Measurements from ENCODE around the gene CEP350. TPM values are rescaled to one million over a fixed set of nuclear protein-coding genes. Genes with fewer than 3 reads are reported as not detected.

CEP350 gene, protein sequence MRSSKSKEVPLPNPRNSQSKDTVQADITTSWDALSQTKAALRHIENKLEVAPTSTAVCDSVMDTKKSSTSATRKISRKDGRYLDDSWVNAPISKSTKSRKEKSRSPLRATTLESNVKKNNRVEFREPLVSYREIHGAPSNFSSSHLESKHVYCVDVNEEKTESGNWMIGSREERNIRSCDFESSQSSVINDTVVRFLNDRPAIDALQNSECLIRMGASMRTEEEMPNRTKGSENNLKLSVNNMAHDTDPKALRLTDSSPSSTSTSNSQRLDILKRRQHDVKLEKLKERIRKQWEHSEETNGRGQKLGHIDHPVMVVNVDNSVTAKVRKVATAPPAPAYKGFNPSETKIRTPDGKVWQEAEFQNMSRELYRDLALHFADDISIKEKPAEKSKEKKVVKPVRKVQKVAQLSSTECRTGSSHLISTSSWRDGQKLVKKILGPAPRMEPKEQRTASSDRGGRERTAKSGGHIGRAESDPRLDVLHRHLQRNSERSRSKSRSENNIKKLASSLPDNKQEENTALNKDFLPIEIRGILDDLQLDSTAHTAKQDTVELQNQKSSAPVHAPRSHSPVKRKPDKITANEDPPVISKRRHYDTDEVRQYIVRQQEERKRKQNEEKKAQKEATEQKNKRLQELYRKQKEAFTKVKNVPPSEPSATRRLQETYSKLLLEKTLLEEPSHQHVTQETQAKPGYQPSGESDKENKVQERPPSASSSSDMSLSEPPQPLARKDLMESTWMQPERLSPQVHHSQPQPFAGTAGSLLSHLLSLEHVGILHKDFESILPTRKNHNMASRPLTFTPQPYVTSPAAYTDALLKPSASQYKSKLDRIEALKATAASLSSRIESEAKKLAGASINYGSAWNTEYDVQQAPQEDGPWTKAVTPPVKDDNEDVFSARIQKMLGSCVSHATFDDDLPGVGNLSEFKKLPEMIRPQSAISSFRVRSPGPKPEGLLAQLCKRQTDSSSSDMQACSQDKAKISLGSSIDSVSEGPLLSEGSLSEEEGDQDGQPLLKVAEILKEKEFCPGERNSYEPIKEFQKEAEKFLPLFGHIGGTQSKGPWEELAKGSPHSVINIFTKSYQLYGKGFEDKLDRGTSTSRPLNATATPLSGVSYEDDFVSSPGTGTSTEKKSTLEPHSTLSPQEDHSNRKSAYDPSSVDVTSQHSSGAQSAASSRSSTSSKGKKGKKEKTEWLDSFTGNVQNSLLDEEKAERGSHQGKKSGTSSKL (N-terminal part only)
- 10 to 100 TPM; 31.7 to 34.2 TPM for total RNA-seq

GRCh38 chr1:179954493-179955286 is at the start of gene CEP350:
Gene CEP350 (plus strand): TSS chr1:179954810. CDS start chr1:179986182, 31,372 bp downstream.
- H3K27ac Mint-ChIP-seq, result peak within 1 kb of the TSS; percentile 95
- H3K4me3 Mint-ChIP-seq, result peak within 1 kb of the TSS; percentile 80
- no peaks in the 10 kb centered on the region for H3K27me3 Mint-ChIP-seq
- H3K36me3 Mint-ChIP-seq, result no peaks in the 10 kb centered on the region
- ChIA-PET CTCF (interaction anchor here (0.8 to 3.2 kb wide), 5 partner anchors 12 to 140 kb away, joined by 3 to 11 read pairs (median 4); no protein-coding TSS in a partner anchor), POLR2A (interaction anchor here (1.0 to 2.1 kb wide), 4 partner anchors 71 to 277 kb away, joined by 4 to 12 read pairs (median 5); partner anchors contain the start of gene TOR1AIP1)
- no peaks in the 10 kb centered on the region for H3K9me3 Mint-ChIP-seq
- intact Hi-C loops (cut with micrococcal nuclease), result loop anchor here (1.0 to 5.0 kb wide), 5 partner anchors 72 to 1068 kb away; partner anchors contain the start of genes ACBD6, FAM20B, QSOX1 and STX6
- H3K4me1 Mint-ChIP-seq (ENCODE audit: low read depth), result peaks cover 42% of the 10 kb centered on the region
- peak; percentile 99 for DNase-seq

DNA sequence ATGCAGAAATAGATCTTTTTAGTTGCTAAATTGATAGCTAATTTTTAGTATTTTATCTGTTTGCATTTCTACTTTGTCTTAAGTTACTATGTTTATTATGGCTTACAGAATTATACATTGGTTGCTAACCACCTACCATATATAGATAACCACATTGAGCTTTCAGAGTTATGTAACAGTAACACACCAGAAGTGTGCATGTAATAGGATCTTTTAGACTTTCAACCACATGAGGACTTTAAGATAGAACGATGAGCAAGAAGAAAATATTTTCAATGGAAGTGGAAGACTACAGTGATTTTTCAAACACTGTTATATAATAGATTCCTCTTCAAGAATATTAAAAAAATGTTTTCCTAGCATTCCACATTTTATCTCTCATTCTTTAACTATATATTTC is 43.7 kb upstream of the CEP350 start:
- intact Hi-C loops (cut with micrococcal nuclease), result no loop called here
- H3K27ac Mint-ChIP-seq, result no peak overlapping the region
- H3K4me3 Mint-ChIP-seq, result no peak overlapping the region
- POLR2A ChIA-PET, result no interaction called here
- H3K36me3 Mint-ChIP-seq, result peaks cover 26% of the 10 kb centered on the region
- H3K27me3 Mint-ChIP-seq, result no peaks in the 10 kb centered on the region
- no peak for DNase-seq
- peaks cover 3% of the 10 kb centered on the region for H3K4me1 Mint-ChIP-seq (ENCODE audit: low read depth)
- H3K9me3 Mint-ChIP-seq, result no peaks in the 10 kb centered on the region
- CTCF ChIA-PET, result interaction anchor here (0.5 to 1.2 kb wide), 2 partner anchors 96 to 781 kb away, joined by 3 to 4 read pairs; no protein-coding TSS in a partner anchor

DNA sequence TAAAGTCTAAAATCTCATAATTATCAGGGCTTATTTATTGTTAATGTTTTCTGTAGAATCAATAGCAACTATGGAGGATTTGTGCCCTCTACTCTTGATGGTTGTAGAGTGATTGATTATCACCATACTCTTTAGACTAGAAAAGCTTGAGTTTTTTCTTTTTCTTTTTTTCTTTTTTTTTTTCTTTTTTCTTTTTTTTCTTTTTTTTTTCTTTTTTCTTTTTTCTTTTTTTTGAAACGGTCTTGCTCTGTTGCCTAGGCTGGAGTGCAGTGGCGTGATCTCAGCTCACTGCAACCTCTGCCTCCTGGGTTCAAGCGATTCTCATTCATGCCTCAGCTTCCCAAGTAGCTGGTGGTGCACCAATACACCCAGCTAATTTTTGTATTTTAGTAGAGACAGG is 42.8 kb upstream of the CEP350 start:
- DNase-seq, result no peak
- H3K4me1 Mint-ChIP-seq (ENCODE audit: low read depth), result peaks cover 3% of the 10 kb centered on the region
- no peaks in the 10 kb centered on the region for H3K9me3 Mint-ChIP-seq
- no peak overlapping the region for H3K4me3 Mint-ChIP-seq
- intact Hi-C loops (cut with micrococcal nuclease), result no loop called here
- no peak overlapping the region for H3K27ac Mint-ChIP-seq
- H3K36me3 Mint-ChIP-seq, result peaks cover 24% of the 10 kb centered on the region
- H3K27me3 Mint-ChIP-seq, result no peaks in the 10 kb centered on the region
- ChIA-PET CTCF (interaction anchor here (1.2 kb wide), 1 partner anchor 97 kb away, joined by 4 read pairs; no protein-coding TSS in a partner anchor), POLR2A (no interaction called here)

- intact Hi-C loops (cut with micrococcal nuclease), result no loop called here
- H3K27ac Mint-ChIP-seq, result peak overlapping the region; percentile 46
- H3K36me3 Mint-ChIP-seq, result peaks cover 39% of the 10 kb centered on the region
These were observed 36.8 kb upstream of the CEP350 start for GRCh38 chr1:179917601-179918429.

DNA sequence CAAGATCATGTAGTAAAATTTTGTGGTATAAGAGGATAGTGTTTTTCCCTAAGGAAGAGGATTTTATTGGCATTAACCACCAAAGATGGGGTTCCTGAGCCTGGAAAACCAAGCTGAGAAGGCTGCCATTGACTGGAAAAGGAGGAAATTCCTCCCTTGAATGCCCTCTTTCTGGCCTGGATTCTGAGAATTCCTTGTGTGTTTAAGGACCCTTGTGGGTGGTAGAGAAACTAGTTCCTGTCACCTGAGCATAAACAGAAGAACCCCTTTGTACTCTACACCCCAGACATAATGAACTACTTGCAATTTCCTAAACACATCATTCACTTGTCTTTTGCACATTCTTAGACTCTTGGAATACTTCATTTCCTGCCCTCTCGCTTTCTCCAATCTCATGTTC is 33.1 kb upstream of the CEP350 start:
- H3K36me3 Mint-ChIP-seq, result peaks cover 33% of the 10 kb centered on the region
- no peak for DNase-seq
- no peaks in the 10 kb centered on the region for H3K9me3 Mint-ChIP-seq
- no peaks in the 10 kb centered on the region for H3K27me3 Mint-ChIP-seq
- no peak overlapping the region for H3K27ac Mint-ChIP-seq
- H3K4me1 Mint-ChIP-seq (ENCODE audit: low read depth), result peaks cover 15% of the 10 kb centered on the region
- H3K4me3 Mint-ChIP-seq, result no peak overlapping the region
- ChIA-PET POLR2A (no interaction called here), CTCF (no interaction called here)
- intact Hi-C loops (cut with micrococcal nuclease), result no loop called here

More at GRCh38 chr1:179917601-179918429, 36.8 kb upstream of the CEP350 start:
- peak; percentile 12 for DNase-seq
- H3K27me3 Mint-ChIP-seq, result no peaks in the 10 kb centered on the region
- ChIA-PET CTCF (interaction anchor here (0.7 to 1.2 kb wide), 2 partner anchors 13 to 16 kb away, joined by 3 to 4 read pairs; no protein-coding TSS in a partner anchor), POLR2A (interaction anchor here (0.6 kb wide), 1 partner anchor 9 kb away, joined by 3 read pairs; no protein-coding TSS in a partner anchor)
- no peaks in the 10 kb centered on the region for H3K9me3 Mint-ChIP-seq
- H3K4me3 Mint-ChIP-seq, result no peak overlapping the region
- peaks cover 15% of the 10 kb centered on the region for H3K4me1 Mint-ChIP-seq (ENCODE audit: low read depth)

- intact Hi-C loops (cut with micrococcal nuclease), result no loop called here
- CTCF ChIA-PET, result no interaction called here
- H3K9me3 Mint-ChIP-seq, result no peaks in the 10 kb centered on the region
These were observed 32.4 kb upstream of the CEP350 start for GRCh38 chr1:179921981-179922872.

GRCh38 chr1:179923029-179923428 is 31.6 kb upstream of the CEP350 start:
- DNase-seq, result no peak
- POLR2A ChIA-PET, result no interaction called here
- Mint-ChIP-seq H3K4me3 (no peak overlapping the region), H3K4me1 (ENCODE audit: low read depth) (peaks cover 6% of the 10 kb centered on the region), H3K36me3 (peaks cover 24% of the 10 kb centered on the region), H3K27me3 (no peaks in the 10 kb centered on the region), H3K9me3 (no peaks in the 10 kb centered on the region), H3K27ac (no peak overlapping the region)
- intact Hi-C loops (cut with micrococcal nuclease), result no loop called here
- CTCF ChIA-PET, result no interaction called here

More at GRCh38 chr1:179921981-179922872, 32.4 kb upstream of the CEP350 start:
- H3K27me3 Mint-ChIP-seq, result no peaks in the 10 kb centered on the region
- no peak overlapping the region for H3K4me3 Mint-ChIP-seq
- POLR2A ChIA-PET, result no interaction called here
- no peak for DNase-seq
- H3K4me1 Mint-ChIP-seq (ENCODE audit: low read depth), result peaks cover 14% of the 10 kb centered on the region
- H3K36me3 Mint-ChIP-seq, result peaks cover 32% of the 10 kb centered on the region
- no peak overlapping the region for H3K27ac Mint-ChIP-seq

- intact Hi-C loops (cut with micrococcal nuclease), result no loop called here
- no peaks in the 10 kb centered on the region for H3K27me3 Mint-ChIP-seq
- H3K27ac Mint-ChIP-seq, result no peak overlapping the region
- no peaks in the 10 kb centered on the region for H3K4me1 Mint-ChIP-seq (ENCODE audit: low read depth)
- no peaks in the 10 kb centered on the region for H3K9me3 Mint-ChIP-seq
- CTCF ChIA-PET, result interaction anchor here (0.8 kb wide), 1 partner anchor 255 kb away, joined by 3 read pairs; no protein-coding TSS in a partner anchor
- POLR2A ChIA-PET, result no interaction called here
- H3K4me3 Mint-ChIP-seq, result no peak overlapping the region
- peaks cover 12% of the 10 kb centered on the region for H3K36me3 Mint-ChIP-seq
- DNase-seq, result no peak
These were observed 30.3 kb upstream of the CEP350 start for GRCh38 chr1:179924268-179924667.

DNA sequence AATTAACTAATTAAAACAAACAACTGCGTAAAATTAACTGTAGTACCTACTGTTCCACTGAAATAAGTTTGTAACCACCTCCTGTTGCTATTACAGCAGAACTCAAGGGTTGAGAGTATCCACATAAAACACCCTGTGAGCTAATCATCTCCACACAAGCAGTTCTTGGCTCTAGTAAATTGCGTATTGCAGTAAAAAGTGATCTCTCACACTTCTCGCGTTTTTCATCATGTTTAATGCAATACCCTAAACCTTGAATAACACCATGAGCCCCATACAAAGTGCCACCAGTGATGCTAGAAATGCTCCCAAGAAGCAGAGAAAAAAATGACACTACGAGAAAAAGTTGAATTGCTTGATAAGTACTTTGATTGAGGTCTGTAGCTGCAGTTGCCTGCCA is 29.3 kb upstream of the CEP350 start:
- Mint-ChIP-seq H3K4me3 (no peak overlapping the region), H3K27ac (no peak overlapping the region), H3K27me3 (no peaks in the 10 kb centered on the region), H3K9me3 (no peaks in the 10 kb centered on the region), H3K36me3 (peaks cover 6% of the 10 kb centered on the region), H3K4me1 (ENCODE audit: low read depth) (no peaks in the 10 kb centered on the region)
- intact Hi-C loops (cut with micrococcal nuclease), result no loop called here
- CTCF ChIA-PET, result no interaction called here
- POLR2A ChIA-PET, result no interaction called here
- DNase-seq, result no peak

Measured in activated CD4-positive, alpha-beta memory T cell treated with anti-CD3 and anti-CD28 coated beads for 36 hours (primary cell).